Right cardiac atrium (tissue), 5 donors: ENCODE measurements around the gene OPN4. TPM values are rescaled to one million over a fixed set of nuclear protein-coding genes. Genes with fewer than 3 reads are reported as not detected.
"Not testable (repeated sequence)": the region's sequence is repeated elsewhere in the genome, so short reads cannot be mapped to it uniquely, and the experiment has no call there.

Source experiments
- ATAC-seq, 2 donors: fragments of 200-7000 bp; cut with Tn5 transposase; one replicate each; pipeline versions ENCODE4 v1.8.0 to v1.9.1; 2020; ENCODE audit warnings: moderate library complexity in 2 of 2, mild to moderate bottlenecking in 1 of 2
- DNase-seq, 3 donors: peaks; one replicate each; pipeline ENCODE4 v3.0.0-alpha.2; 2020
- H3K27ac ChIP-seq: one replicate; pipeline ENCODE4 v1.5.1; 2013; ENCODE audit warnings: mild to moderate bottlenecking, low read length, control low read depth, moderate library complexity
- H3K27me3 ChIP-seq: one replicate; pipeline ENCODE4 v1.6.1; 2013; ENCODE audit not compliant: control insufficient read depth, insufficient read depth
- H3K4me1 ChIP-seq: one replicate; pipeline ENCODE4 v1.6.1; 2013; ENCODE audit warnings: low read length; ENCODE audit not compliant: control insufficient read depth, insufficient read depth
- H3K4me3 ChIP-seq: one replicate; pipeline ENCODE4 v1.5.1; 2013; ENCODE audit warnings: low read length, control low read depth
- H3K9me3 ChIP-seq: one replicate; pipeline ENCODE4 v1.6.1; 2013; ENCODE audit warnings: low read length; ENCODE audit not compliant: control insufficient read depth
- WGBS: extraction: QIAGEN DNeasy Blood & Tissue Kit; methylation state at CpG from one replicate; pipeline ENCODE4 v1.1.7; 2013; 5-methylcytosine and 5-hydroxymethylcytosine counted together
- intact Hi-C, 4 donors: fragments of 100-400 bp; cut with DNase I; formaldehyde crosslinking; loops; one replicate each; pipeline versions ENCODE4 v1.11.0 to v1.14.0; 2022 to 2023
- long read RNA-seq, 4 donors: library from polyadenylated mRNA; unstranded; transcript quantifications; one replicate each; pipeline ENCODE4 v2.0.0, GENCODE V29; 2020 to 2021
- polyA plus RNA-seq: library from polyadenylated mRNA; stranded (reverse); fragments of 200-250 nt; gene quantifications from one replicate; pipeline ENCODE4 v1.2.3, GENCODE V29; 2013
- total RNA-seq, 4 donors: library from RNA; stranded (reverse); fragmentation: NEBNext Ultra II Directional; extraction: Animal tissue kit (Norgen Biotek cat#: 25700); gene quantifications; one replicate each; pipeline ENCODE4 v1.2.1, GENCODE V29; 2021
- donor health status: healthy with polysubstance abuse.
- donor health status: DM: no; HTN: yes; CAD: no.
- donor health status: DM: no; HTN: no; CAD: no.
- donor health status: DM: no; HTN: yes; CAD: no; lungs with severe emphysema.
- donor health status: DM: yes; HTN: yes; CAD: no.

The OPN4 gene, protein sequence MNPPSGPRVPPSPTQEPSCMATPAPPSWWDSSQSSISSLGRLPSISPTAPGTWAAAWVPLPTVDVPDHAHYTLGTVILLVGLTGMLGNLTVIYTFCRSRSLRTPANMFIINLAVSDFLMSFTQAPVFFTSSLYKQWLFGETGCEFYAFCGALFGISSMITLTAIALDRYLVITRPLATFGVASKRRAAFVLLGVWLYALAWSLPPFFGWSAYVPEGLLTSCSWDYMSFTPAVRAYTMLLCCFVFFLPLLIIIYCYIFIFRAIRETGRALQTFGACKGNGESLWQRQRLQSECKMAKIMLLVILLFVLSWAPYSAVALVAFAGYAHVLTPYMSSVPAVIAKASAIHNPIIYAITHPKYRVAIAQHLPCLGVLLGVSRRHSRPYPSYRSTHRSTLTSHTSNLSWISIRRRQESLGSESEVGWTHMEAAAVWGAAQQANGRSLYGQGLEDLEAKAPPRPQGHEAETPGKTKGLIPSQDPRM
- total RNA-seq (1 to 10 TPM in 2 of 4 donors, under 1 TPM in 2; 0.32 to 1.2 (median 0.95) TPM), polyA plus RNA-seq (0.93 TPM)
- long read RNA-seq, donor 1, partial matches to known transcripts: 1 of 6 reads
- long read RNA-seq, donor 1, other reads (novel, unspliced or antisense): 4 of 6 reads
- long read RNA-seq, donor 2, partial matches to known transcripts: 0 of 3 reads
- long read RNA-seq, donor 2, other reads (novel, unspliced or antisense): 2 of 3 reads
- long read RNA-seq, donor 3, partial matches to known transcripts: 2 of 10 reads
- long read RNA-seq, donor 3, other reads (novel, unspliced or antisense): 8 of 10 reads
- long read RNA-seq, donor 4, partial matches to known transcripts: 1 of 2 reads
- long read RNA-seq, donor 4, other reads (novel, unspliced or antisense): 1 of 2 reads

- Histone ChIP-seq H3K27me3 (no peaks in the 10 kb centered on the region), H3K27ac (no peak within 1 kb of the TSS), H3K4me1 (peaks cover 10% of the 10 kb centered on the region), H3K4me3 (no peak within 1 kb of the TSS), H3K9me3 (no peaks in the 10 kb centered on the region)
- no peak for ATAC-seq
- intact Hi-C loops: no loop called here
- WGBS: 88% methylated on average over 17 of the region's 17 CpGs
- DNase-seq: no peak
These were observed at the start of gene OPN4 for GRCh38 chr10:86654411-86655172. TSS of gene OPN4 (plus strand) at chr10:86654547. CDS start at chr10:86654784, 237 bp downstream.

- no peaks in the 10 kb centered on the region for H3K4me1 ChIP-seq
- no peak overlapping the region for H3K4me3 ChIP-seq
- intact Hi-C loops: no loop called here
- H3K9me3 ChIP-seq: no peaks in the 10 kb centered on the region
- H3K27ac ChIP-seq: no peak overlapping the region
- ATAC-seq: no peak
- H3K27me3 ChIP-seq: no peaks in the 10 kb centered on the region
- no peak for DNase-seq
These were observed 46.7 kb upstream of the OPN4 start for GRCh38 chr10:86607674-86608073.

DNA sequence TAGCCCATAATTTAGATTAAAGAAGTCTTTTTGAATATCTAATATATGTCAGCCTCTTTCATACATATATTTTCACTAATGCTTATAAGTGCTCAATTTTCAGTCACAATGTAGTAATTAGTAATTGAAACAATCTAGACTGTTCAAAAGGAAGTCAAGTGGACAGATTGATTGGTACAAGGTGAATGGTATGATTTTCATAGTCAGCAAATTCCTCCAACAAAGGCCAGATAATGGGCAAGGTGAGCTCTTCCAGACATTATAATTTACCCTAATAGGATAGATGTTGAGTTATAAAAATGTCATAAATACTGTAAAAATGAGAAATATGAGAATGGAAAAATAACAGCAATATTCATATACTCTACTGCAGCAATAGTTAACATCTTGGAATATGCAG is 44.4 kb upstream of the OPN4 start:
- Histone ChIP-seq H3K27me3 (no peaks in the 10 kb centered on the region), H3K4me1 (no peaks in the 10 kb centered on the region), H3K9me3 (no peaks in the 10 kb centered on the region), H3K4me3 (no peak overlapping the region), H3K27ac (no peak overlapping the region)
- intact Hi-C loops: no loop called here
- ATAC-seq: no peak
- no peak for DNase-seq

DNA sequence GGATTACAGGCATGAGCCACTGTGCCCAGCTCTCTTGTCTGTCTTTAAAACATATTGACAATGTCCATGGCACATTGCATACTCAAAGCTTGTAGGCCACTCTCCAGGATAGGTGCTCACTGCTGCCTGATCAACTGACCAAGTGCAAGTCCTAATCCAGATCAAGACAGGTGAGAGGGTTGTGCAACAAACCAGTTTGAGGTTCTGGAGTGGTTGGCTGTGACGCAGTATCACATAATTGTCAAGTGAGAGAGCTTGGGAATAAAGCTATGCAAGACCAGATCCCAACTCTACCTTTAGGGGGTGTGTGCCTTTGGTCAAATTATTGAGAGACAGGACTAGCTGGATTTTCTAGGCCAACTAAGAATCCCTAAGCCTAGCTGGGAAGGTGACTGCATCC is 43.0 kb upstream of the OPN4 start:
- H3K27ac ChIP-seq: no peak overlapping the region
- ATAC-seq (no peak), DNase-seq (no peak)
- no peaks in the 10 kb centered on the region for H3K4me1 ChIP-seq
- WGBS: 97% methylated on average over 1 of the region's 1 CpG
- H3K27me3 ChIP-seq: no peaks in the 10 kb centered on the region
- intact Hi-C loops: no loop called here
- H3K4me3 ChIP-seq: no peak overlapping the region
- H3K9me3 ChIP-seq: no peaks in the 10 kb centered on the region

DNA sequence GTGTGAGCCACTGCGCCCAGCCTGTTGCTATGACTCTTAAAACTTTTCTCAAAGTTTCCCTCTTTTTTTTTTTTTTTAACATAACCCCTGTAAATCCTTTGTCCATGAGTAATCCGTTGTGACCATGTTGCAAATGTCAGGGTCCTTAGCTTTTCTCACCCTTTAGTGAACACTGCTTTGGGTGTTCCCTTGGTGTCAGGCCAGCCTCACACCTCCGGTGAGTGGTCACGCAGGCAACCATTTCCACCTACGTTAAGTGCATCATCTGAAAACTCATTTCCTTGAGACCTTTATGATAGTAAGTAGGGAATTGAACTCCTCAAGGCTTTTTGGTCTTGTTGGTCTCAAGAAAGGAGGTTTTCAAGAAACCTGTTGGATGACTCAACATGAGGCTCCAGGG is 41.3 kb upstream of the OPN4 start:
- ATAC-seq (no peak), DNase-seq (no peak)
- Histone ChIP-seq H3K9me3 (no peaks in the 10 kb centered on the region), H3K4me3 (no peak overlapping the region), H3K27ac (no peak overlapping the region), H3K27me3 (no peaks in the 10 kb centered on the region), H3K4me1 (no peaks in the 10 kb centered on the region)
- intact Hi-C loops: no loop called here
- WGBS: 87% methylated on average over 5 of the region's 5 CpGs

DNA sequence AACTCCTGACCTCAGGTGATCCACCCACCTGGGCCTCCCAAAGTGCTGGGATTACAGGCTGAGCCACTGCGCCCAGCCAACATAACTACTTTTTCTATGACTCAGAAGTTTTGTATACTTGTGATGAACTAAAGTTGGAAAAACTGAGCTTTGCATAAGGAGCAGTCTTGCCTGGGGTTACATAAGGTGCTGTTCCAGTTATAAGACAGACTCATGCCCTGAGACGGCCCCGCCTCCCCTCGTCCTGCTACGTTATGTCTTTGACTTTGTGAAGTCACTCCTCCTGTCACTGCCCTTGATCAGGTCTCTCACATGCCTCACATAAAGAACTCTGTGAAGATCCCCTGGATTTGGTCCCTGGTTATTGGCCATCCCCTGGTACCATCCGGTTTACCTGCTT is 40.4 kb upstream of the OPN4 start:
- Histone ChIP-seq H3K27me3 (no peaks in the 10 kb centered on the region), H3K4me3 (no peak overlapping the region), H3K27ac (no peak overlapping the region), H3K4me1 (no peaks in the 10 kb centered on the region), H3K9me3 (no peaks in the 10 kb centered on the region)
- DNase-seq (no peak), ATAC-seq (no peak)
- intact Hi-C loops: no loop called here
- WGBS: 89% methylated on average over 6 of the region's 6 CpGs

- ATAC-seq: no peak
- Histone ChIP-seq H3K4me3 (no peak overlapping the region), H3K4me1 (no peaks in the 10 kb centered on the region), H3K27ac (no peak overlapping the region), H3K9me3 (no peaks in the 10 kb centered on the region), H3K27me3 (no peaks in the 10 kb centered on the region)
- 79% methylated on average over 4 of the region's 4 CpGs for WGBS
- intact Hi-C loops: no loop called here
- DNase-seq: no peak
These were observed 39.5 kb upstream of the OPN4 start for GRCh38 chr10:86614853-86615252.

- H3K27me3 ChIP-seq, DNase-seq, H3K4me1 ChIP-seq, H3K9me3 ChIP-seq, ATAC-seq, H3K4me3 ChIP-seq, intact Hi-C loops, H3K27ac ChIP-seq: not testable (repeated sequence)
- WGBS: 88% methylated on average over 2 of the region's 2 CpGs
These were observed 37.1 kb upstream of the OPN4 start for GRCh38 chr10:86617278-86617677.

- H3K9me3 ChIP-seq: no peaks in the 10 kb centered on the region
- H3K27ac ChIP-seq: no peak overlapping the region
- H3K4me1 ChIP-seq: peaks cover 2% of the 10 kb centered on the region
- H3K27me3 ChIP-seq: no peaks in the 10 kb centered on the region
- no peak overlapping the region for H3K4me3 ChIP-seq
- ATAC-seq: no peak
- DNase-seq: no peak
- WGBS: 76% methylated on average over 2 of the region's 2 CpGs
- intact Hi-C loops: no loop called here
These were observed 26.0 kb upstream of the OPN4 start for GRCh38 chr10:86628311-86628710.

DNA sequence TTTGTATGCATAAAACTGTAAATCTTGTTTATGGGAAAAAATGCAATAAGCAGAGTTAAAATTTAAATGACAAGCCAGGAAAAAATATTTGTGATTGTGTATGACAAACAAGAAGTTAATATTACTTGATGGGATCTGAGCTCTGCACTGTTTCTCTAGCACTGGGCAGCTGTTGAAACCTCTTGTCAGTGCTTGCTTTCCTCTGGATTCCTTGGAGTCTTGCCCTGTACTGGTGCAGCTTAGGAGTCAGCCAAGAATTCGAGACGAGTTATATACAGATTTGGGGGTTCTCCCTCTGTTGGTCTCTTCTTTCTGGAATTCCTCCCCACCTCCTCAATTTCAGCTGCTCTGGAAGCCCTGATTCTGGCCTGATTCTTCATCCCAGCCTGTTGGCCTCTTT is 24.3 kb upstream of the OPN4 start:
- Histone ChIP-seq H3K27ac (no peak overlapping the region), H3K27me3 (no peaks in the 10 kb centered on the region), H3K4me1 (peaks cover 2% of the 10 kb centered on the region), H3K9me3 (no peaks in the 10 kb centered on the region), H3K4me3 (no peak overlapping the region)
- ATAC-seq (peak; percentile 79 to 81), DNase-seq (no peak)
- intact Hi-C loops: no loop called here
- WGBS: 7% methylated on average over 2 of the region's 2 CpGs
